GM23338 (cell line): ENCODE measurements around the gene MAPK8IP3. TPM values are rescaled to one million over a fixed set of nuclear protein-coding genes. Genes with fewer than 3 reads are reported as not detected.

Experiments
- ATAC-seq: fragments of 200-7000 bp; cut with Tn5 transposase; 3 replicates; pipeline ENCODE4 v1.9.1; 2020
- DNase-seq: peaks from one replicate; pipeline ENCODE4 v3.0.0-alpha.2; 2015; ENCODE audit warnings: low spot score
- H2AFZ ChIP-seq: fragments of 200-600 bp; sonication (generic); 2 replicates; pipeline ENCODE4 v1.8.0; 2016; ENCODE audit warnings: antibody characterized with exemption, mild to moderate bottlenecking, moderate library complexity
- H3F3A ChIP-seq: fragments of 200-600 bp; sonication (generic); replicated peaks from 2 replicates; pipeline ENCODE4 v1.8.0; 2017; ENCODE audit warnings: antibody characterized with exemption, mixed run types, low read depth
- H3K27ac ChIP-seq: fragments of 200-600 bp; sonication (generic); 2 replicates; pipeline ENCODE4 v1.6.1; 2016; ENCODE audit warnings: low read depth
- H3K27me3 ChIP-seq: fragments of 200-600 bp; sonication (generic); 2 replicates; pipeline ENCODE4 v1.8.0; 2016; ENCODE audit warnings: mild to moderate bottlenecking, mixed run types, moderate library complexity; ENCODE audit not compliant: insufficient read depth
- H3K36me3 ChIP-seq: fragments of 200-600 bp; sonication (generic); 2 replicates; pipeline ENCODE4 v1.8.0; 2016; ENCODE audit warnings: mild to moderate bottlenecking; ENCODE audit not compliant: insufficient read depth
- H3K4me1 ChIP-seq: fragments of 200-600 bp; sonication (generic); 2 replicates; pipeline ENCODE4 v1.8.0; 2016; ENCODE audit warnings: mild to moderate bottlenecking, moderate library complexity; ENCODE audit not compliant: insufficient read depth
- H3K4me2 ChIP-seq: fragments of 200-600 bp; sonication (generic); 2 replicates; pipeline ENCODE4 v1.7.1; 2017; ENCODE audit warnings: mixed run types
- H3K4me3 ChIP-seq: fragments of 200-600 bp; sonication (generic); 2 replicates; pipeline ENCODE4 v1.6.1; 2016; ENCODE audit warnings: mixed run types
- H3K79me2 ChIP-seq: fragments of 200-600 bp; sonication (generic); replicated peaks from 2 replicates; pipeline ENCODE4 v1.8.0; 2017; ENCODE audit warnings: mild to moderate bottlenecking; ENCODE audit not compliant: insufficient read depth
- H3K9me2 ChIP-seq: fragments of 200-600 bp; sonication (generic); 2 replicates; pipeline ENCODE4 v1.8.0; 2017; ENCODE audit not compliant: insufficient read depth
- H4K20me1 ChIP-seq: fragments of 200-600 bp; sonication (generic); replicated peaks from 2 replicates; pipeline ENCODE4 v1.8.0; 2017; ENCODE audit warnings: mild to moderate bottlenecking; ENCODE audit not compliant: insufficient read depth
- H3K27ac Mint-ChIP-seq: 2 replicates; pipeline ENCODE4 v1.8.0; 2020; ENCODE audit warnings: inconsistent platforms, mild to moderate bottlenecking, moderate library complexity, mixed read lengths
- H3K27me3 Mint-ChIP-seq: 3 replicates; pipeline ENCODE4 v1.8.0; 2022; ENCODE audit warnings: low read depth, mild to moderate bottlenecking, moderate library complexity, mixed read lengths, inconsistent platforms; ENCODE audit not compliant: insufficient read depth, poor library complexity
- H3K36me3 Mint-ChIP-seq: 3 replicates; pipeline ENCODE4 v1.8.0; 2021; ENCODE audit warnings: low read depth, mild to moderate bottlenecking, inconsistent platforms, moderate library complexity, mixed read lengths
- H3K4me1 Mint-ChIP-seq: 3 replicates; pipeline ENCODE4 v1.8.0; 2020; ENCODE audit warnings: mild to moderate bottlenecking, inconsistent platforms, mixed read lengths
- H3K4me3 Mint-ChIP-seq: 3 replicates; pipeline ENCODE4 v1.8.0; 2021; ENCODE audit warnings: moderate library complexity, mild to moderate bottlenecking, inconsistent platforms, mixed read lengths
- H3K9me3 Mint-ChIP-seq: 3 replicates; pipeline ENCODE4 v1.8.0; 2020; ENCODE audit warnings: moderate library complexity, mild to moderate bottlenecking, inconsistent platforms, mixed read lengths
- CREB1 ChIP-seq: fragments of 250-450 bp; sonication (Bioruptor Pico); IDR thresholded peaks from 2 replicates; pipeline ENCODE4 v1.5.0; 2020; ENCODE audit warnings: low read depth, mild to moderate bottlenecking, moderate library complexity
- CTCF ChIP-seq, 2 experiments: fragments of 200-600 bp in 1 of 2; sonication (generic) in 1 of 2; conservative IDR thresholded peaks; 2 replicates each; pipeline versions ENCODE4 v1.5.1 to v1.6.1; 2016 to 2017; ENCODE audit warnings: antibody characterized with exemption in 2 of 2, low read depth in 2 of 2, mild to moderate bottlenecking in 2 of 2, moderate library complexity in 1 of 2
- EZH2 ChIP-seq: fragments of 200-600 bp; sonication (generic); IDR thresholded peaks from one replicate; pipeline ENCODE4 v1.8.0; 2017; ENCODE audit warnings: antibody characterized with exemption, mild to moderate bottlenecking, low read depth; ENCODE audit not compliant: unreplicated experiment
- EZH2phosphoT487 ChIP-seq: fragments of 200-600 bp; sonication (generic); IDR thresholded peaks from one replicate; pipeline ENCODE4 v1.8.1; 2018; ENCODE audit warnings: antibody characterized with exemption; ENCODE audit not compliant: unreplicated experiment
- NANOG ChIP-seq: IDR thresholded peaks from 2 replicates; pipeline ENCODE4 v1.6.1; 2016; ENCODE audit warnings: antibody characterized with exemption, borderline replicate concordance
- POLR2AphosphoS5 ChIP-seq: IDR thresholded peaks from 2 replicates; pipeline ENCODE4 v1.6.1; 2016; ENCODE audit warnings: antibody characterized with exemption, low read depth
- STAT1 ChIP-seq: IDR thresholded peaks from one replicate; pipeline ENCODE4 v1.6.1; 2016; ENCODE audit warnings: antibody characterized with exemption; ENCODE audit not compliant: unreplicated experiment
- ZNF114 ChIP-seq: fragments of 250-450 bp; sonication (Bioruptor Pico); IDR thresholded peaks from 2 replicates; pipeline ENCODE4 v1.5.0; 2020; ENCODE audit warnings: mild to moderate bottlenecking, moderate library complexity
- ZNF462 ChIP-seq: fragments of 250-450 bp; sonication (Bioruptor Pico); IDR thresholded peaks from 2 replicates; pipeline ENCODE4 v1.5.0; 2020; ENCODE audit warnings: mild to moderate bottlenecking, moderate library complexity
- polyA plus RNA-seq: library from polyadenylated mRNA; unstranded; fragments of >200 nt; fragmentation: Nextera tagmentation; extraction: Ambion mirVana; gene quantifications from 2 replicates; pipeline ENCODE4 v1.2.1, GENCODE V29; 2016
- total RNA-seq: library from RNA; depleted of rRNA; stranded (reverse); fragments of >200 nt; shearing (Covaris generic); gene quantifications from 2 replicates; pipeline ENCODE4 v1.2.3, GENCODE V29; 2014

MAPK8IP3 gene
- total and polyA plus RNA-seq, 2 experiments from 2014 or later, result 11.3 to 58.4 TPM

GRCh38 chr16:1757714-1758461 lies 51.9 kb downstream of the MAPK8IP3 start:
- H3K27me3 Mint-ChIP-seq, result peaks cover 10% of the 10 kb centered on the region
- H3K4me3 Mint-ChIP-seq, result no peak overlapping the region
- no peaks in the 10 kb centered on the region for H3K4me1 Mint-ChIP-seq
- no peaks in the 10 kb centered on the region for H3K4me1 ChIP-seq
- no peak for ATAC-seq
- H3K27ac Mint-ChIP-seq, result no peak overlapping the region
- H3K79me2 ChIP-seq, result no peaks in the 10 kb centered on the region
- H3K27me3 ChIP-seq, result no peaks in the 10 kb centered on the region
- H3K36me3 Mint-ChIP-seq, result peaks cover 7% of the 10 kb centered on the region
- no peak overlapping the region for H3K4me3 ChIP-seq
- TF ChIP-seq CTCF (conservative IDR thresholded peaks at IDR 0.05; ENCODE audit: low read depth in 2 of 2) (no peak), STAT1 (no peak)
- H3K36me3 ChIP-seq, result no peaks in the 10 kb centered on the region
- no peak overlapping the region for H2AFZ ChIP-seq
- no peak overlapping the region for H3K4me2 ChIP-seq
- H3K27ac ChIP-seq, result no peak overlapping the region
- H3K9me2 ChIP-seq, result no peaks in the 10 kb centered on the region
- H3F3A ChIP-seq, result no peaks in the 10 kb centered on the region
- no peaks in the 10 kb centered on the region; the same call in 2 of the 3 replicates for H3K9me3 Mint-ChIP-seq
- DNase-seq, result no peak
- no peaks in the 10 kb centered on the region for H4K20me1 ChIP-seq

GRCh38 chr16:1758923-1759322 lies 52.9 kb downstream of the MAPK8IP3 start:
- Mint-ChIP-seq H3K27me3 (peaks cover 10% of the 10 kb centered on the region), H3K4me1 (no peaks in the 10 kb centered on the region), H3K4me3 (no peak overlapping the region), H3K27ac (no peak overlapping the region), H3K9me3 (no peaks in the 10 kb centered on the region; the same call in 2 of the 3 replicates), H3K36me3 (peaks cover 6% of the 10 kb centered on the region)
- Histone ChIP-seq H3K9me2 (no peaks in the 10 kb centered on the region), H3K36me3 (no peaks in the 10 kb centered on the region), H3K27me3 (no peaks in the 10 kb centered on the region), H3K4me3 (no peak overlapping the region), H3F3A (0 out of 2 replicates have a peak, but pooled peaks cover 3% of the 10 kb centered on the region), H2AFZ (no peak overlapping the region), H4K20me1 (no peaks in the 10 kb centered on the region), H3K79me2 (no peaks in the 10 kb centered on the region), H3K27ac (no peak overlapping the region), H3K4me1 (no peaks in the 10 kb centered on the region), H3K4me2 (no peak overlapping the region)
- ATAC-seq, result no peak
- DNase-seq, result no peak
- TF ChIP-seq ZNF114 (CRISPR knock-in tag) (no peak), EZH2 (no peak), CTCF (conservative IDR thresholded peaks at IDR 0.05; ENCODE audit: low read depth in 2 of 2) (no peak), STAT1 (no peak), POLR2AphosphoS5 (no peak), NANOG (no peak), ZNF462 (CRISPR knock-in tag) (no peak), CREB1 (CRISPR knock-in tag) (no peak), EZH2phosphoT487 (no peak)
